ENCODE results near the gene NT5DC3. TPM values are rescaled to one million over a fixed set of nuclear protein-coding genes. Genes with fewer than 3 reads are reported as not detected.

The NT5DC3 gene
- total RNA-seq, 1 donor from 2014 or later, result 5.3 TPM

GRCh38 chr12:103756443-103756842, 84.6 kb downstream of the NT5DC3 start:
- DNase-seq (ENCODE audit: extremely low read depth, low read depth, low spot score), result no peak

DNA sequence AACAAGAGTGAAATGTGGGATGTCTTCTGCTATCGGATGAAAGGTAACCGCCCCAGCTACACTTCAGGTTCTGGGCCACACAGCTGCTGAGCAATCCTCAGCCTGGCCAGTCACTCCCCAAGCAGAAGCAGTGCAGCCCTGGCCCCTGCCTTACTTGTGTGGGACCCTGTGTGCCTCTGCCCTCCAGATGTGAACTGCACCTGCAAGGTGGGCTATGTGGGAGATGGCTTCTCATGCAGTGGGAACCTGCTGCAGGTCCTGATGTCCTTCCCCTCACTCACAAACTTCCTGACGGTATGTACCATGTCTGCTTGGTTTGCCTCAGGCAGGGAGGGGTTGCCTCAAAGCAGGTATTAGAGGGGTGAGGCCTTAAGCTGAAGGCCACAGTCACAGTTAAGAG, 85.6 kb downstream of the NT5DC3 start:
- DNase-seq (ENCODE audit: extremely low read depth, low read depth, low spot score), result no peak

GRCh38 chr12:103751600-103751999, 89.4 kb downstream of the NT5DC3 start:
- DNase-seq (ENCODE audit: extremely low read depth, low read depth, low spot score), result no peak

DNA sequence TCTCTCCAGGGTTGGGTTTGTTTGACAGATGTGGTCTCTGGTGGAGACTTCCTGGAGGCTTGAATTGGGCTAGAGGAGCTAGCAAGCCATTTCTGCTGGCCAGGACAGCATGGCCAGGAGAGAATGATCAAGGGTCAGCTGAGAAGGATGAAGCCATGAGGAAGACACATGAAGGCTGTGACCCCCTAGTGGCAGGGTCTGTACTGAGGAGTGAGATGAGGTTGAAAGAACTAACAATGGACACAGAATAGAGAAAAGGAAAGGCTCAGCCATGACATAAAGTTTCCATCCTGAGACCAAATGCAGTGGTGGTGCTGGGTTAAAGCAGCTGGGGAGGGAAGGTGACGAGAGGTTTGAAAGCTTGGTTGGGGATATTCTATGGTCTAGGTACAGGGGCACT, 89.9 kb downstream of the NT5DC3 start:
- no peak for DNase-seq (ENCODE audit: extremely low read depth, low read depth, low spot score)

- DNase-seq (ENCODE audit: extremely low read depth, low read depth, low spot score), result no peak
Observed at GRCh38 chr12:103748875-103749274, 92.2 kb downstream of the NT5DC3 start.

- no peak for DNase-seq (ENCODE audit: extremely low read depth, low read depth, low spot score)
Observed at GRCh38 chr12:103748002-103748401, 93.0 kb downstream of the NT5DC3 start.

DNA sequence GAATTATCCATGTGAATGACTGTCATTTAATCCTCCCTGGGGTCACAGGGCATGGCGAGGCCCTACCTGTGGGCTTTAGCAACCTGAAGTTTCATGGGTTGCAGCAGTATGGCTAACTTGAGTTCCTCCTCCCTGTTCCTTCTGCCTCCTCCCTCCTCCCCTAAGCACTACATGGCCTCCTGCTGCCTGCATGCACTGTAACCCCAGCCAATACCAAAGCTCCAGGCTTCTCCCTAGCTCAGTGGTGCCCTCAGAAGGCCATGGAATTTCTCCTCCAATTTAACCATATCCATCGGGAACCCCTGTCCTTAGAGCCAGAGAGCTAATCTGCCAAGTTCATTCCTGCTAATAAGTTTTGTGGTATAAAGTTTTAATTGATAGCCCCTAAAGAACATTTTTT, 95.1 kb downstream of the NT5DC3 start:
- no peak for DNase-seq (ENCODE audit: extremely low read depth, low read depth, low spot score)

DNA sequence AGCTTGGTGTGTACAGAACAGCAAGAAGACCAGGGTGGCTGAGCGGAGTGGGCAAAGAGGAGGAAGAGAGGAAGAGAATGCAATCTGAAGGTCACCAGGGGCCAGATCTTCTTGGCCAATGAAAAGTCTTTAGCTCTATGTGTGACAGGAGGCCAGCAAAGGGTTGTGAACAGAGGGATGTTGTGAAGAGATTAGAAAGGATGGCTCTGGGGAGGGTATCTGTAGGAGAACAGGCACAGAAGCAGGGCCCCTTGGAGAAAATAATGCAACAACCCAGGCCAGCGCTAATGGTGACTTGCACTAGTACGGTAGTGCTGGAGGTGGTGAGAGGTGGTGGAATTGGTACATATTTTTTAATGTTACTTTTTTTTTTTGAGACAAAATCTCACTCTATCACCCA, 97.2 kb downstream of the NT5DC3 start:
- no peak for DNase-seq (ENCODE audit: extremely low read depth, low read depth, low spot score)

- DNase-seq (ENCODE audit: extremely low read depth, low read depth, low spot score), result no peak
Observed at GRCh38 chr12:103742349-103742932, 98.6 kb downstream of the NT5DC3 start.

DNA sequence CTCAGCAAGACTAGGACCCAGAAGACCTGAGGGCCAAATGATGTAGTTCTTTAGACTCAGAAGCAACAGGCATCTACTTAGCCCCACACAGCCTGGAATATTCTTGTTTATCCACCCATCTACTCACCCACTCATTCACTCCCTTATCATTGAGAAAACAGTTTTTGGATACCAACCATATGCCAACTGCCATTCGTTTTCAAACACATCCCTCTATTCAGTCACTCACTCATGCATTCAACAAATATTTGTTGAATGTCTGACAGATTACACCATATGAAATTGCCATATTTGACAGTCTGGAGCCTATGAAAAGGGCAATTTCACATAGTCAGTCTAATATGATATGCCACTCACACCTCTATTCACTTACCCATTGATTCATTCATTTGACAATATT, 103.2 kb downstream of the NT5DC3 start:
- DNase-seq (ENCODE audit: extremely low read depth, low read depth, low spot score), result no peak

DNA sequence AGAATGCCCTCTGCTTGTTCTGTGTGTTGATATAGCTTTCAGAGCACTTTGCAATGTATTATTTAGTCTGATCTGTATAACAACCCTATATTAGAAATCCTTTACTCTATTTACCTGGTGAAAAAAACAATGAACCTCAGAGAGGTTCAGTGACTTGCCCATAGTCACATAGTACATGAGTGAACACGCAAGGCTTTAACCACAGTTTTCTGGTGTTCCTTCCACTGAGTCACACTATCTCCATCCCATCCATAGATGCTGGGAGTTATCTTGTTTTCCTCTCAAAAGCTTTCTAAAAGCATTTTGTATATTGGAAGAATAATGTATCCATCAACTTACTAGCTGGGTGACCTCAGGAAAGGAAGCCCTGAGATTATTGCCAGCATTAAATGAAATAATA, 104.5 kb downstream of the NT5DC3 start:
- no peak for DNase-seq (ENCODE audit: extremely low read depth, low read depth, low spot score)

- no peak for DNase-seq (ENCODE audit: extremely low read depth, low read depth, low spot score)
Observed at GRCh38 chr12:103735291-103735690, 105.7 kb downstream of the NT5DC3 start.

GRCh38 chr12:103734863-103735262, 106.2 kb downstream of the NT5DC3 start:
- DNase-seq (ENCODE audit: extremely low read depth, low read depth, low spot score), result no peak

DNA sequence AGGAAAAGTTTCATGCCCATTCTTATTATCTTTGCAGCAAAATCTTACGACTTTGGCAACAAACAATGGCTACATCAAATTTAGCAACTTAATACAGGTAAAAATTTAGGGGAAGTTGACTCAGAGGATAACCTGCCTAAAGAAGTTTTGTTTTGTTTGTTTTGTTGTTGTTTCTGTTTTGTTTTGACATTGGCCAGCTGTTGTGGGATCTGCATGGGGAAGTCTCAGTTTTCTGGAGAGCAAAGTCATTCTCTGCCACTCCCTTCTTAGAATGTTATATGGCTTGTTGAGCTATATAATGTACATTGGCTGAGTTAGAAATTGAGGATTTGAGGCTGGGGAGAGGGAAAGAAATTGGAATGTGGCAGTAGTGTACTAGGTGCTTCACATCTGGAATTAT, 109.5 kb downstream of the NT5DC3 start:
- DNase-seq (ENCODE audit: extremely low read depth, low read depth, low spot score), result no peak

GRCh38 chr12:103729499-103729898, 111.5 kb downstream of the NT5DC3 start:
- no peak for DNase-seq (ENCODE audit: extremely low read depth, low read depth, low spot score)

- no peak for DNase-seq (ENCODE audit: extremely low read depth, low read depth, low spot score)
Observed at GRCh38 chr12:103728323-103728722, 112.7 kb downstream of the NT5DC3 start.

DNA sequence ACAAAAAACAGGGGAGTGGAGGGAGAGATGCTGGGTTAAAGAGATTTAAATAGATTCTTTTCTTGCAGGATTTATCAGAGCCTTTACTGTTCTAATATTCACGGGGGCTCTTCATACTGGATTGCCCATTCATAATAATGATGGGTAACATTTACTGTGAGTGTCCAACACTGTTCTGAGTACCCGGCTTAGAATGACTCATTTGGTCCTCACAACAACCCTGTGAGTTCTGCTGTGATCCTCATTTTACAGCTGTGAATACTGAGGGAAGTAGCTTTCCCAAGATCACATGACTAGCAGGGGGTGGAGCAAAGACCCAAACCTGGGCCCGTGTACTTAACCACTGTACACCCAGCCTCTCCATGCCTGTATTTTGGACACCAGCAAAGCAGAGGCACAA, 113.4 kb downstream of the NT5DC3 start:
- no peak for DNase-seq (ENCODE audit: extremely low read depth, low read depth, low spot score)

GRCh38 chr12:103725398-103725797, 115.6 kb downstream of the NT5DC3 start:
- no peak for DNase-seq (ENCODE audit: extremely low read depth, low read depth, low spot score)

Other genes starting within 250 kb of the NT5DC3 start
- gene HSP90B1, start 89.2 kb upstream of the NT5DC3 start, total RNA-seq, result 609 and 717 TPM in 2 replicates
- 17.6 and 25.7 TPM in 2 replicates for gene TDG, start 124.6 kb upstream of the NT5DC3 start, total RNA-seq
- gene GLT8D2, start 209.0 kb upstream of the NT5DC3 start, total RNA-seq, result 2.3 and 3.8 TPM in 2 replicates
- gene HCFC2, start 223.3 kb upstream of the NT5DC3 start, total RNA-seq, result 12.6 and 14.0 TPM in 2 replicates

All from glomerular endothelial cell (primary cell).